Nephron progenitor cell (in vitro differentiated cells): ENCODE measurements around the gene ZDHHC3.

ENCODE experiments used
- DNase-seq: peaks from one replicate; pipeline ENCODE4 v3.0.0; 2021
- H3K27ac Mint-ChIP-seq: 2 replicates; pipeline ENCODE4 v1.8.0; 2021; ENCODE audit warnings: mild to moderate bottlenecking, moderate library complexity, mixed read lengths
- H3K27me3 Mint-ChIP-seq: 2 replicates; pipeline ENCODE4 v1.8.0; 2021; ENCODE audit warnings: mild to moderate bottlenecking, low read depth, mixed read lengths; ENCODE audit not compliant: poor library complexity
- H3K36me3 Mint-ChIP-seq: 2 replicates; pipeline ENCODE4 v1.8.0; 2021; ENCODE audit warnings: low read depth, mixed read lengths
- H3K4me1 Mint-ChIP-seq: 2 replicates; pipeline ENCODE4 v1.8.0; 2021; ENCODE audit warnings: mixed read lengths
- H3K4me3 Mint-ChIP-seq: 2 replicates; pipeline ENCODE4 v1.8.0; 2021; ENCODE audit warnings: mild to moderate bottlenecking, moderate library complexity, mixed read lengths
- H3K9me3 Mint-ChIP-seq: 2 replicates; pipeline ENCODE4 v1.8.0; 2021; ENCODE audit warnings: mild to moderate bottlenecking, moderate library complexity, mixed read lengths
- TF ChIP-seq, protein P1 (sequence below): fragments of 200-600 bp; sonication (generic); IDR thresholded peaks from 2 replicates; pipeline ENCODE4 v1.5.0; 2021; ENCODE audit warnings: antibody characterized with exemption

The ZDHHC3 gene

DNA sequence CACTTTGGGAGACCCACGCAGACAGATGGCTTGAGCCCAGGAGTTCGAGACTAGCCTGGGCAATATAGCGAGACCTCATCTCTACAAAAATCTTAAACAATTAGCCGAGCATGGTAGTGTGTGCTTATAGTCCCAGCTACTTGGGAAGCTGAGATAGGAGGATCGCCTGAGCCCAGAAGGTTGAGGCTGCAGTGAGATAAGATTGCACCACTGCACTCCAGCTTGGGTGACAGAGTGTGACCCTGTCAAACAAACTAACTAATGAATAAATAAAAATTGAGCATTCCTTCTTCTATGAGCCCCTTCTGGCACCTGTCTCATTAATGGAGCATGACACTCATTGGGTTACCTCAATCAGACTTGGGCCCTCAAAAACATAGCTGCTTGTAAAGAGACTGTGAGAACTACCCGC lies 7.5 kb downstream of the ZDHHC3 start:
- no peak for DNase-seq
- no peaks in the 10 kb centered on the region for H3K36me3 Mint-ChIP-seq
- TF ChIP-seq, protein P1, sequence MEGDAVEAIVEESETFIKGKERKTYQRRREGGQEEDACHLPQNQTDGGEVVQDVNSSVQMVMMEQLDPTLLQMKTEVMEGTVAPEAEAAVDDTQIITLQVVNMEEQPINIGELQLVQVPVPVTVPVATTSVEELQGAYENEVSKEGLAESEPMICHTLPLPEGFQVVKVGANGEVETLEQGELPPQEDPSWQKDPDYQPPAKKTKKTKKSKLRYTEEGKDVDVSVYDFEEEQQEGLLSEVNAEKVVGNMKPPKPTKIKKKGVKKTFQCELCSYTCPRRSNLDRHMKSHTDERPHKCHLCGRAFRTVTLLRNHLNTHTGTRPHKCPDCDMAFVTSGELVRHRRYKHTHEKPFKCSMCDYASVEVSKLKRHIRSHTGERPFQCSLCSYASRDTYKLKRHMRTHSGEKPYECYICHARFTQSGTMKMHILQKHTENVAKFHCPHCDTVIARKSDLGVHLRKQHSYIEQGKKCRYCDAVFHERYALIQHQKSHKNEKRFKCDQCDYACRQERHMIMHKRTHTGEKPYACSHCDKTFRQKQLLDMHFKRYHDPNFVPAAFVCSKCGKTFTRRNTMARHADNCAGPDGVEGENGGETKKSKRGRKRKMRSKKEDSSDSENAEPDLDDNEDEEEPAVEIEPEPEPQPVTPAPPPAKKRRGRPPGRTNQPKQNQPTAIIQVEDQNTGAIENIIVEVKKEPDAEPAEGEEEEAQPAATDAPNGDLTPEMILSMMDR: no peak
- no peak overlapping the region for H3K4me3 Mint-ChIP-seq
- H3K27ac Mint-ChIP-seq: peak overlapping the region; percentile 58
- H3K4me1 Mint-ChIP-seq: peaks cover 21% of the 10 kb centered on the region
- H3K27me3 Mint-ChIP-seq: no peaks in the 10 kb centered on the region
- H3K9me3 Mint-ChIP-seq: no peaks in the 10 kb centered on the region

DNA sequence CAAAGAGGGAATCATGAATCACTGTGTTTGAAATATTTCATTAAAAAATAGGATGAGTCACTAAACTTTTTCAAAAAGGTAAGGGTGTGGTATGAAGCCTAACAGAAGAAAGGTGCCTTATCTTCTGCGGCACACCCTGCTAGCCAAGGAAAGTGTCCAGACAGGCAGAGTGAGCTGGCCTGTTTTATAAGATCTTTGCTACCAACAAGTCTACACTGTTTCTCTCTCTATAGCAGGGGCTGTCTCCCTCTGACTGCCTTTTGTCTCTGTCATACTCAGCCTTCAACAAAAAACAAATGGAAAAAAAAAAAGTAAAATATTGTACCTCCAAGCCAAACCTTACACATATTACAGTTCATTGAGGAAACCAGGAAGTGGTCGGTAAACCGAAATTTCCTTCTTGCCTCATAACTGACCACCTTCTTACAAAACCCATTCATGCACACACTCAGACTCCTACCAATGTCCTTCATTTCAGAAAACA lies 9.1 kb downstream of the ZDHHC3 start:
- H3K27ac Mint-ChIP-seq: no peak overlapping the region
- DNase-seq: no peak
- peaks cover 17% of the 10 kb centered on the region for H3K4me1 Mint-ChIP-seq
- no peak overlapping the region for H3K4me3 Mint-ChIP-seq
- no peaks in the 10 kb centered on the region for H3K27me3 Mint-ChIP-seq
- no peaks in the 10 kb centered on the region for H3K36me3 Mint-ChIP-seq
- TF ChIP-seq, protein P1: no peak
- H3K9me3 Mint-ChIP-seq: no peaks in the 10 kb centered on the region

DNA sequence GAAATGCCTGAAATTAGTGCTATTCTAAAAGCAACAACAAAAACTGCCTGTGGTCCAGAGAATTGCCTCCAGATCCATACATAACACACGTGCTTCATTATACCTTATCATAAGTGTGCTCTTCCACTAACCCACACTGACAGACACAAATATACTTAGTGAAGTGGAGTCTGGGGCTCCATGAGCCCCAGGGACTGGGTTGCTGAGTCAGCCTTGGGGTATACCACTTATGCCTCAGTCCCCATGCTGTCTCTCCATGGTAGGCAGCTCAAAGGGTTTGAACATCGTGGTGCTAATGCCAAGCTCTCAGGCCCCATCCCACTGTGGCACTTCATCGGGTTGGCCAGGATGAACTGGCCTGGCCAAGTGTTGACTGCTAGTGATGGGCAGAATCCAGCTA lies 10.8 kb downstream of the ZDHHC3 start:
- peaks cover 17% of the 10 kb centered on the region for H3K4me1 Mint-ChIP-seq
- peak overlapping the region; percentile 29 for H3K27ac Mint-ChIP-seq
- TF ChIP-seq, protein P1: no peak

DNA sequence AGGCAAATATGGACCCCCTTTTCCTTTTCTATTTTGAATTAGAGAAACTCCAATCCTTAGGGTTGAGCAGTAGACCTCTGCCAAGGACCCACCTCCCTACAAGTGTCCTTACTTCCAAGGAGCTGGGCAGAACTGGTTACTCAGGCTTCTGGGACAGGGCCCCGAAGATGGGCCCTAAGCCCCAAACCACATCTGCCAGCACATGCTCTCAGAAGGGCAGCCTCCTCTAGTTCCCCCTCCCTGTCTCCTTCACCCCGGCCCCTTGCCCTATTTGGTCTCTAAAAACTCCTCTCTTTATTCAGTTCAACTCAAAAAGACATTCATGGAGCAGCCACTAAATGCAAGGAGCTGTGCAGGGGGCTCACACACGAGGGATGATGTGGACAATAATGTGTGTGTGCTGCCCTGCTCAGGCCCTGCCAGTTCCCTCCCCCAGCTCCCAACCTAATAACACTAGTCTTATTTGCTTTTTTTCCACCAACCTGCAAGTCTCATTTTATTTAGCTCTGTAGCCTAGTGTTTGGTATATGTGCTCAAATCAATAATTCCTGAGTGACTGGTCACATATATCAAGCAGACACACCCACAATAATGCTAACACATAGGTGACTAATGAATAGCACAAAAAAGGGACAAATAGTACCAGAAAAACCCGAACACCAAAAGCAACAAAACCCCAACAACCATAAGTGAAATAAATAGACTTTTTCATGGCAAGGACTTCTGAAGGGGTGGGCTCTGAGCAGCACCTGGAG lies 12.2 kb downstream of the ZDHHC3 start:
- TF ChIP-seq, protein P1: no peak
- no peak for DNase-seq
- peak overlapping the region; percentile 51 for H3K27ac Mint-ChIP-seq
- no peaks in the 10 kb centered on the region for H3K9me3 Mint-ChIP-seq
- H3K27me3 Mint-ChIP-seq: no peaks in the 10 kb centered on the region
- H3K4me3 Mint-ChIP-seq: no peak overlapping the region
- H3K4me1 Mint-ChIP-seq: peaks cover 17% of the 10 kb centered on the region
- H3K36me3 Mint-ChIP-seq: no peaks in the 10 kb centered on the region

More for the DNA sequence above, 10.8 kb downstream of the ZDHHC3 start:
- Mint-ChIP-seq H3K27me3 (no peaks in the 10 kb centered on the region), H3K9me3 (no peaks in the 10 kb centered on the region), H3K4me3 (no peak overlapping the region), H3K36me3 (no peaks in the 10 kb centered on the region)
- DNase-seq: no peak

DNA sequence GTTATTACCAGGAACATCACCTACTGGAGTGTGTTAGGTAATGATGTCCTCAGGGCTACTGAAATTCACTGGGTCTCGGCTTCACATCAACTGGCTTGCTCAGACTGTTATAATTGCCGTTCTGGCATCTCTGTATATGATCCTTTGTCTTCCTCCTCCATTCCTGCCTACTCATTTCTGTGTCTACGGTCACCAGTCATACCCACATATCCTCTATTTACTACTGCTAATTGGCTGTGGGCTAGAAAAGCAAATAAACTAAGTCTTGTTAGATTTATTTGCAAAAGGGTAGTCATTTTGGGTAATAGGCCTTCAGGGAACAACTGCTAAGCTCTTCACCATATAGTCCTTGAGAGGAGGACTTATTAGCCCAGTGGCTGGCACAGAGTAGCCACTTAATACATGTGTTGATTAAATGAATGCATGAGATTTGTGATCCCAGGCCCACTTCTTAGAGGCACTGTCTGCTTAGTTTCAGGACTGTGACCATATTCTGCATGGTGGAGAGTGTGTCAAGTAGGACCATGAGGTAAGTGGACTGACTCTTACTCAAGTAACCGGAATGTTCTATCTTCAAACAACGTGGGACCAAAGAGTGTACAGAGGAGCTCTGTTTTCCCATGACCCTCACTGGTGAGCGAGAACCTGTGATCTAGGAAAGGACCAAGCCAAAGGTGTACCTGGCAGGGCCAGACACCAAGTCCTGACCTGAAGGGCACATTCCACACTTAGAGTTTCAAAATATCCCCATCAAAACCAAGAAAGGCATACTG lies 13.2 kb downstream of the ZDHHC3 start:
- Mint-ChIP-seq H3K27ac (no peak overlapping the region), H3K36me3 (no peaks in the 10 kb centered on the region), H3K9me3 (no peaks in the 10 kb centered on the region), H3K4me3 (no peak overlapping the region), H3K27me3 (no peaks in the 10 kb centered on the region), H3K4me1 (peaks cover 17% of the 10 kb centered on the region)
- no peak for DNase-seq
- TF ChIP-seq, protein P1: no peak
